Endothelial cell of umbilical vein (primary cell): ENCODE data around the gene OTOP1. TPM values are rescaled to one million over a fixed set of nuclear protein-coding genes. Genes with fewer than 3 reads are reported as not detected.
A peak's percentile ranks its signal among the peaks of the same experiment; 100 is the strongest.
"Not testable (repeated sequence)": the region's sequence is repeated elsewhere in the genome, so short reads cannot be mapped to it uniquely, and the experiment has no call there.

Experiments used
- BruUV-seq: library from RNA; stranded (reverse); fragments of 400-500 nt; replicated peaks from 2 replicates; lab custom pipeline; 2021; lab: Mats Ljungman, UMichigan
- CTCF ChIA-PET: fragments of 300-600, 350-600 bp; sonication (Branson Sonifier 250); formaldehyde crosslinking; loops from one replicate; lab custom pipeline; 2021; ENCODE audit warnings: antibody characterized with exemption, inconsistent platforms; lab: Charles Lee
- POLR2A ChIA-PET: fragments of 300-600, 350-600 bp; sonication (Branson Sonifier 250); formaldehyde crosslinking; loops from one replicate; lab custom pipeline; 2021; ENCODE audit warnings: antibody characterized with exemption, inconsistent platforms; lab: Charles Lee
- DNase-seq: peaks from one replicate; pipeline ENCODE4 v3.0.0-alpha.2; 2011; ENCODE audit warnings: low read depth, low spot score
- FAIRE-seq: peaks from 2 replicates; lab custom pipeline; 2011; peaks lifted over from hg19 to GRCh38; lab: Jason Lieb, UNC
- H2AFZ ChIP-seq: 2 replicates; pipeline ENCODE4 v1.6.0; 2012; ENCODE audit warnings: low read depth, low read length, control low read depth, inconsistent platforms
- H3K27ac ChIP-seq: 2 replicates; pipeline ENCODE4 v1.5.1; 2011; ENCODE audit warnings: low read depth, mild to moderate bottlenecking, control low read depth, low read length, moderate library complexity; ENCODE audit not compliant: insufficient read depth
- H3K27me3 ChIP-seq, 2 experiments: 2 replicates each; pipeline versions ENCODE4 v1.6.0 to v1.6.1; 2011; ENCODE audit warnings: low read length in 2 of 2, mixed read lengths in 1 of 2; ENCODE audit not compliant: control insufficient read depth in 2 of 2, insufficient read depth in 2 of 2
- H3K36me3 ChIP-seq, 2 experiments: 2 replicates in 1 of 2; 3 replicates in 1 of 2; pipeline ENCODE4 v1.5.1; 2011; ENCODE audit warnings: low read length in 2 of 2, mild to moderate bottlenecking in 1 of 2, moderate library complexity in 1 of 2; ENCODE audit not compliant: control insufficient read depth in 2 of 2, insufficient read depth in 2 of 2; ENCODE audit errors: extremely low read depth in 1 of 2
- H3K4me1 ChIP-seq: 3 replicates; pipeline ENCODE4 v1.5.1; 2011; ENCODE audit warnings: mild to moderate bottlenecking, low read length; ENCODE audit not compliant: control insufficient read depth, insufficient read depth; ENCODE audit errors: extremely low read depth
- H3K4me2 ChIP-seq: 2 replicates; pipeline ENCODE4 v1.6.1; 2011; ENCODE audit warnings: low read length, control low read depth, mixed read lengths; ENCODE audit not compliant: insufficient read depth
- H3K4me3 ChIP-seq, 3 experiments: fragments of 200-600 bp in 1 of 3; sonication (generic), shearing (Covaris generic) in 1 of 3; replicated peaks in 1 of 3; 2 replicates each; pipeline ENCODE4 v1.5.1; 2011 to 2016; ENCODE audit warnings: control low read depth in 3 of 3, low read length in 3 of 3, mild to moderate bottlenecking in 2 of 3, inconsistent platforms in 1 of 3, low read depth in 1 of 3, moderate library complexity in 1 of 3; ENCODE audit not compliant: insufficient read depth in 1 of 3
- H3K79me2 ChIP-seq: 2 replicates; pipeline ENCODE4 v1.6.0; 2012; ENCODE audit warnings: low read length, inconsistent platforms; ENCODE audit not compliant: control insufficient read depth, insufficient read depth
- H3K9ac ChIP-seq: replicated peaks from 2 replicates; pipeline ENCODE3; 2011; ENCODE audit warnings: low read length, control low read depth; ENCODE audit not compliant: insufficient read depth; ENCODE audit errors: extremely low read depth
- H3K9me1 ChIP-seq: replicated peaks from 3 replicates; pipeline ENCODE4 v1.6.0; 2011; ENCODE audit warnings: mild to moderate bottlenecking, low read length; ENCODE audit not compliant: control insufficient read depth, insufficient read depth; ENCODE audit errors: extremely low read depth
- H3K9me3 ChIP-seq: replicated peaks from 2 replicates; pipeline ENCODE4 v1.5.1; 2012; ENCODE audit warnings: low read length, inconsistent platforms; ENCODE audit not compliant: control insufficient read depth, insufficient read depth
- H4K20me1 ChIP-seq: replicated peaks from 2 replicates; pipeline ENCODE3; 2011; ENCODE audit warnings: mild to moderate bottlenecking, low read length; ENCODE audit not compliant: control insufficient read depth, insufficient read depth; ENCODE audit errors: extremely low read depth
- EZH2 ChIP-seq: IDR thresholded peaks from 2 replicates; pipeline ENCODE4 v1.6.1; 2012; ENCODE audit warnings: borderline replicate concordance, low read depth, mild to moderate bottlenecking, moderate library complexity, low read length, inconsistent platforms; ENCODE audit not compliant: severe bottlenecking
- FOS ChIP-seq: IDR thresholded peaks from 2 replicates; pipeline ENCODE4 v1.6.1; 2011; ENCODE audit warnings: mild to moderate bottlenecking, low read length, moderate library complexity, borderline replicate concordance; ENCODE audit not compliant: insufficient read depth
- GATA2 ChIP-seq: IDR thresholded peaks from 2 replicates; pipeline ENCODE4 v1.7.0; 2011; ENCODE audit warnings: low read depth, mild to moderate bottlenecking, moderate library complexity, mixed read lengths, low read length; ENCODE audit not compliant: insufficient read length, insufficient read depth
- JUN ChIP-seq: IDR thresholded peaks from 2 replicates; pipeline ENCODE4 v1.6.1; 2011; ENCODE audit warnings: borderline replicate concordance, low read depth; ENCODE audit not compliant: insufficient read length, insufficient read depth
- MYC ChIP-seq: IDR thresholded peaks from one replicate; pipeline ENCODE4 v1.6.1; 2011; ENCODE audit warnings: mild to moderate bottlenecking, low read depth, low read length
- POLR2A ChIP-seq: IDR thresholded peaks from 2 replicates; pipeline ENCODE4 v1.6.1; 2012; ENCODE audit warnings: low read depth, mild to moderate bottlenecking, control low read depth, low read length
- POLR2AphosphoS5 ChIP-seq: IDR thresholded peaks from 2 replicates; pipeline ENCODE4 v1.6.1; 2012; ENCODE audit warnings: low read depth, mild to moderate bottlenecking, control low read depth, low read length, moderate library complexity; ENCODE audit not compliant: insufficient read depth
- dilution Hi-C: fragments of 300-500 bp; cut with MboI; formaldehyde crosslinking; loops from one replicate; pipeline ENCODE4 v1.15.0; 2019; ENCODE audit warnings: low sequenced_read_pairs; ENCODE audit not compliant: extremely low pct_ligation_motif_present
- intact Hi-C: fragments of 100-400 bp; cut with micrococcal nuclease; formaldehyde crosslinking; loops from one replicate; pipeline ENCODE4 v1.10.0; 2022
- polyA plus RNA-seq, 4 experiments: library from polyadenylated mRNA; depleted of rRNA in 3 of 4; stranded (reverse) in 3 of 4; unstranded in 1 of 4; fragments of >200 nt; gene quantifications; 2 replicates each; pipeline versions ENCODE4 v1.2.1 to v1.2.3, GENCODE V29; 2011 to 2012; ENCODE audit warnings: missing spikeins in 1 of 4
- total RNA-seq: library from RNA; stranded (reverse); gene quantifications from 2 replicates; pipeline ENCODE4 v1.2.3, GENCODE V29; 2021
- TF ChIP-seq, protein P1 (sequence below): IDR thresholded peaks from 2 replicates; pipeline ENCODE4 v1.6.1; 2011; ENCODE audit not compliant: insufficient read depth, insufficient read length
- TF ChIP-seq, protein P2 (sequence below), 2 donors: IDR thresholded peaks; 1 replicate in 1 of 2; 2 replicates in 1 of 2; pipeline ENCODE4 v1.5.1; 2011; ENCODE audit warnings: low read length in 2 of 2, mild to moderate bottlenecking in 2 of 2, moderate library complexity in 2 of 2, control low read depth in 1 of 2, inconsistent platforms in 1 of 2, low read depth in 1 of 2; ENCODE audit not compliant: insufficient read depth in 1 of 2; ENCODE audit errors: extremely low read depth in 1 of 2

The OTOP1 gene
- total and polyA plus RNA-seq, 2 donors (not counting 3 experiments of a cell fraction or from before 2014, with no cell fraction given) = not detected

DNA sequence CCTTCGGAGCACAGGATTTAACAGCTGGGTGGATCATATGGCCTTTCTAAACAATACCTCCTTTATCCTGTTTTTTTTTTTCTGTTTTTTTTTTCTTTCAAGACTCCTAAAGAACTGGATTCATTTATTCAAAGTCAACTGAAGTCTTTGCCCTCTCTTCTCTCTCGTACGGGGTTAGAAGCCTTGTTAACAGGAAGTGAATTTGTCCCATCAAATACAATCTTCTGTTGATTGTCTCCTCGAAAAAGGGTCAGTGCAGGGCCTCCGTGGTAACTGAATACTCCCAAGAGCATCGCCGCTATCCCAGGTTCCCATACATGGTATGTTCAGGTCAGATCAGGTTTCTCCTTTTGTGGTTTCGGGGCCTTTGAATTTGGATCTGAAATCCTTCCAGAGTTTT is 23.1 kb upstream of the OTOP1 start:
- dilution Hi-C loops = no loop called here
- CTCF ChIA-PET = interaction anchor here (2.1 kb wide), 1 partner anchor 10 kb away, joined by 10 read pairs; no protein-coding TSS in a partner anchor

DNA sequence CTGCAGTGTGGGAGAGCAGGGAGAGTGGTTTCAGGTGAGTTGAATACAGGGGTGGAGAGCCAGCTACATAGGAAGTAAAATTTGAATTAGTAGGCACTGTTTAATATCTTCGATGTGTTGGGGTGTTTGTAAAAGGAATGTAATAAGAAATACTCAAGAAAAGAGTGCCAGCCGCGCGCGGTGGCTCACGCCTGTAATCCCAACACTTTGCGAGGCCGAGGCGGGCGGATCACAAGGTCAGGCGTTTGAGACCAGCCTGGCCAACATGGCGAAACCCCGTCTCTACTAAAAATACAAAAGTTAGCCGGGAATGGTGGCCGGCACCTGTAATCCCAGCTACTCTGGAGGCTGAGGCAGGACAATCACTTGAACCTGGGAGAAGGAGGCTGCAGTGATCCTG is 22.6 kb upstream of the OTOP1 start:
- H3K4me3 ChIP-seq = not testable (repeated sequence)
- Histone ChIP-seq H3K4me2 (peak overlapping the region; percentile 97), H2AFZ (peak overlapping the region; percentile 87)

More for the DNA sequence above, 23.1 kb upstream of the OTOP1 start:
- no peak overlapping the region for H3K9ac ChIP-seq
- TF ChIP-seq GATA2 (no peak), POLR2A (no peak), FOS (no peak), POLR2AphosphoS5 (no peak), EZH2 (no peak), JUN (no peak), MYC (no peak)
- TF ChIP-seq, protein P1, sequence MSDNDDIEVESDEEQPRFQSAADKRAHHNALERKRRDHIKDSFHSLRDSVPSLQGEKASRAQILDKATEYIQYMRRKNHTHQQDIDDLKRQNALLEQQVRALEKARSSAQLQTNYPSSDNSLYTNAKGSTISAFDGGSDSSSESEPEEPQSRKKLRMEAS = no peak
- TF ChIP-seq, protein P2, sequence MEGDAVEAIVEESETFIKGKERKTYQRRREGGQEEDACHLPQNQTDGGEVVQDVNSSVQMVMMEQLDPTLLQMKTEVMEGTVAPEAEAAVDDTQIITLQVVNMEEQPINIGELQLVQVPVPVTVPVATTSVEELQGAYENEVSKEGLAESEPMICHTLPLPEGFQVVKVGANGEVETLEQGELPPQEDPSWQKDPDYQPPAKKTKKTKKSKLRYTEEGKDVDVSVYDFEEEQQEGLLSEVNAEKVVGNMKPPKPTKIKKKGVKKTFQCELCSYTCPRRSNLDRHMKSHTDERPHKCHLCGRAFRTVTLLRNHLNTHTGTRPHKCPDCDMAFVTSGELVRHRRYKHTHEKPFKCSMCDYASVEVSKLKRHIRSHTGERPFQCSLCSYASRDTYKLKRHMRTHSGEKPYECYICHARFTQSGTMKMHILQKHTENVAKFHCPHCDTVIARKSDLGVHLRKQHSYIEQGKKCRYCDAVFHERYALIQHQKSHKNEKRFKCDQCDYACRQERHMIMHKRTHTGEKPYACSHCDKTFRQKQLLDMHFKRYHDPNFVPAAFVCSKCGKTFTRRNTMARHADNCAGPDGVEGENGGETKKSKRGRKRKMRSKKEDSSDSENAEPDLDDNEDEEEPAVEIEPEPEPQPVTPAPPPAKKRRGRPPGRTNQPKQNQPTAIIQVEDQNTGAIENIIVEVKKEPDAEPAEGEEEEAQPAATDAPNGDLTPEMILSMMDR (IDR thresholded peaks at IDR 0.05; ENCODE audit: extremely low read depth in 1 of 2, insufficient read depth in 1 of 2, low read depth in 1 of 2, low read length in 2 of 2) = no peak
- no peak overlapping the region for H3K4me3 ChIP-seq
- no peak overlapping the region for H2AFZ ChIP-seq
- H3K9me3 ChIP-seq = no peaks in the 10 kb centered on the region
- POLR2A ChIA-PET = no interaction called here
- BruUV-seq = no TSS peak
- no peak overlapping the region for H3K27ac ChIP-seq
- no peaks in the 10 kb centered on the region for H3K27me3 ChIP-seq
- peaks cover 2% of the 10 kb centered on the region for H3K79me2 ChIP-seq
- no peaks in the 10 kb centered on the region for H4K20me1 ChIP-seq
- FAIRE-seq (no peak), DNase-seq (no peak)
- H3K36me3 ChIP-seq = peaks cover 0 to 4% of the 10 kb centered on the region in 2 experiments
- H3K4me1 ChIP-seq = peaks cover 14% of the 10 kb centered on the region
- no peaks in the 10 kb centered on the region for H3K9me1 ChIP-seq
- intact Hi-C loops = loop anchor here (5.0 kb wide), 1 partner anchor 607 kb away; the partner anchor contains the start of gene MSX1
- no peak overlapping the region for H3K4me2 ChIP-seq

More for the DNA sequence above, 22.6 kb upstream of the OTOP1 start:
- Histone ChIP-seq H3K4me1 (peaks cover 14% of the 10 kb centered on the region), H3K27ac (peak overlapping the region; percentile 99)
- H4K20me1 ChIP-seq, POLR2A ChIA-PET, FAIRE-seq, H3K36me3 ChIP-seq, H3K27me3 ChIP-seq, BruUV-seq, H3K9me3 ChIP-seq, DNase-seq, H3K9me1 ChIP-seq, dilution Hi-C loops, intact Hi-C loops, H3K9ac ChIP-seq, H3K79me2 ChIP-seq: not testable (repeated sequence)
- CTCF ChIA-PET = interaction anchor here (1.1 to 2.1 kb wide), 5 partner anchors 11 to 88 kb away, joined by 4 to 10 read pairs (median 5); no protein-coding TSS in a partner anchor
